HG02623 (cell line): ENCODE results near the gene KANTR.

Experiments
- ATAC-seq: cut with Tn5 transposase; IDR thresholded peaks from one replicate; pipeline ENCODE4 v1.9.1; 2021; ENCODE audit warnings: moderate library complexity; ENCODE audit not compliant: unreplicated experiment

Gene KANTR

GRCh38 chrX:53093748-53094581, at the start of gene KANTR:
KANTR (plus strand) TSS chrX:53094142; CDS start chrX:53124273, 30,131 bp downstream.
- ATAC-seq: peak; percentile 83

- ATAC-seq: no peak
Measured at GRCh38 chrX:53044995-53045394, 48.9 kb upstream of the KANTR start.

GRCh38 chrX:53047228-53047627, 46.7 kb upstream of the KANTR start:
- ATAC-seq: no peak

- no peak for ATAC-seq
Measured at GRCh38 chrX:53048169-53049126, 45.5 kb upstream of the KANTR start, which contains the start of gene GPR173. GPR173 (plus strand) TSS chrX:53048789; CDS start chrX:53076622, 27,833 bp downstream.

GRCh38 chrX:53049127-53049517, 44.8 kb upstream of the KANTR start:
- ATAC-seq: no peak

- no peak for ATAC-seq
Measured at GRCh38 chrX:53050841-53051240, 43.1 kb upstream of the KANTR start.

GRCh38 chrX:53055244-53055849, 38.6 kb upstream of the KANTR start:
- ATAC-seq: no peak

GRCh38 chrX:53056292-53056691, 37.6 kb upstream of the KANTR start:
- no peak for ATAC-seq

- no peak for ATAC-seq
Measured at GRCh38 chrX:53065104-53065503, 28.8 kb upstream of the KANTR start.

GRCh38 chrX:53071064-53071463, 22.9 kb upstream of the KANTR start:
- no peak for ATAC-seq

- peak; percentile 77 for ATAC-seq
Measured at GRCh38 chrX:53071604-53072417, 22.1 kb upstream of the KANTR start.

GRCh38 chrX:53072418-53073114, 21.4 kb upstream of the KANTR start:
- ATAC-seq: no peak

GRCh38 chrX:53073115-53073586, 20.8 kb upstream of the KANTR start:
- no peak for ATAC-seq

GRCh38 chrX:53075011-53075410, 18.9 kb upstream of the KANTR start:
- ATAC-seq: no peak

GRCh38 chrX:53076671-53077070, 17.3 kb upstream of the KANTR start:
- no peak for ATAC-seq

GRCh38 chrX:53077207-53078197, 16.4 kb upstream of the KANTR start:
- ATAC-seq: no peak

GRCh38 chrX:53078943-53079342, 15.0 kb upstream of the KANTR start:
- no peak for ATAC-seq
